GM21619 (cell line): ENCODE results near the gene CCR1.
"Not testable (repeated sequence)": the region's sequence is repeated elsewhere in the genome, so short reads cannot be mapped to it uniquely, and the experiment has no call there.

Source experiments
- ATAC-seq: cut with Tn5 transposase; IDR thresholded peaks from one replicate; pipeline ENCODE4 v1.9.1; 2021; ENCODE audit not compliant: unreplicated experiment

CCR1 gene

DNA sequence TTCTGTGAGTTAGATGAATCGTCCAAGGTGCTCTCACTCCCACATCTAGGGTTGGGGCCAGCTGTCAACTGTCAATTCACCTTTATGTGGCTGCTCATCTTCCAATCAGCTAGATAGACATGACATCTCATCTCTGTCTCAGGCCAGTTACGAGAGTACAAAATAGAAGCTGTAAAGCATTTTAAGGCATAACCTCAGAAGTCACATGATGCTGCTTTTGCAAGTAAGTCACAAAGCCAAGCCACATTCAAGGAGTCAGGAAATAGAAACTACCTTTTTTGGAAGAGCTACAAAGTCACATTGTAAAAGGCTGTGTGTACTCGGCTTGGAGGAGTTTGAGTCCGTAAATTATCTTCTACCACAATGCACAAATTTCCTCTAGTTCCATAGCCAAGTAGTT lies 5.1 kb upstream of the CCR1 start:
- ATAC-seq = no peak

DNA sequence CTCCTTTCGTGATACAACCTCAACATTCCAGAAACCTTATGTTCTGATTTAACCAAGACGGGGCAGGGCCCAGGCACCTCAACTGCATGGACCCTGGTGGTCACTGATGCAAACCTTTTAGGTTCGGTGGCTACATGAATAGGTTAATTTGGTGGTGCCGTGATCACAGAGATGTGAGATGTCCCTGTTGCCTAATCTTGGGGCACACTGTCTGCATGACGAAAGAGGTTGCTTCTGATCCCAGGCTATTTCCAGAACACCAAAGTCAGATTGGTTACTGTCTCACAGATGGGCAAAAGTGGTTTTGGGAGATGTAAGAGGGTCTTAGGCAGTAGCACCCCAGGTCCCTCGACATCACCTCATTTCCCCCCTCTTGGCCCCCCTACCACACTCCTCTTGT lies 4.0 kb upstream of the CCR1 start:
- ATAC-seq = no peak

- no peak for ATAC-seq
These were observed 1.8 kb upstream of the CCR1 start for GRCh38 chr3:46209746-46210470.

DNA sequence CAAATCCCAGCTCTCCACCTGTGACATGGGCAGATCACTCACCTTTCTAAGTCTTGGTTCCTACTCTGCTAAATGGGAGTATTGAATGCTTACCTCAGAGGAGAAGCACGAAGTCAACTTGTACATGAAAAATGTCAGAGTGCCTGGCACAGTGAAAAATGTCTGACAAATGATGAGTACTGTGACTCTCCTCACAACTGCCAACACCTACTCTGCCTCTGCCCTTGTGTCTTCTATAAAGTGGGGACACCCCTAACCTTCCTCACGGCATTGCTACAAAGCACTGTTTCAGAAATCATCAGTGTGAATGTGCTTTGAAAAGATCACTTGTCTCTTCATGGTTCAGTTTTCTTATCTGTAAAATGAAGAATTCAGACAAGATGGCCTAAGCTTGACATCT lies 940 bp upstream of the CCR1 start:
- ATAC-seq = no peak

- ATAC-seq = not testable (repeated sequence)
These were observed 599 bp downstream of the CCR1 start for GRCh38 chr3:46207514-46207913.

DNA sequence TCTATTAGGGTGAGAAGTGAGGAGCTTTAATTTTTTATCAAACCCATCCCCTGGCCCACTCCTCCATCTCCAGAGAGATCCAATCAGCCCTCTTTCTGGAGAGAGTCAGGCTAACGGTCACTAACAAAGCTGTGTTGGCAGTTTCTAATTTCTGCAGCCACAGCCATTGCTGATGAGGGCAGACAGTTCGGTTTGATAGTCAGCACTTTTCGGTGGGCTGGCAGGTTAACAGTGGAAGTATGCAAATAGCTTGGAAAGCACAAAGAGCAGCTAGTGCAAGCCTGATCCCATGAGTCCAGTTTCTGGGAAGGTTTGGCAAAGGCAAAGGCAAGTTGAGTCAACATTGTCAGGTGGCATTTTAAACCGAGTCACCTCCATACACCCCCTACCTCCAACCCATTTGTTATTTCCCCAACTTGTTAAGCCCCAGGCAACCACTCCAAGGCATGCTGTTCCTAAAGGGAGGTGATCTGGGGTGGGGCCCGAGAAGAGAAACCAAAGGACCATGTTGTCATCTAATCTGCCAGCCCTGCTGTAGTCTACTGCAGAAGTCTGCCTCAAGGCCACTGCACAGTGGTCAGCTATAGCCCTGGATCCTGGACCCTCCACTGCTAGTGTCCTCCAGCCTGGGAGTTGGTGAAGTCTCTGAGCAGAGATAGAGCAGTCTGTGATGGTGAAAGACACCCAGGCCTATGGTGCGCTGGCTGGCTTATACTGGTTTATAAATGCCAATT lies 1.7 kb downstream of the CCR1 start:
- no peak for ATAC-seq

DNA sequence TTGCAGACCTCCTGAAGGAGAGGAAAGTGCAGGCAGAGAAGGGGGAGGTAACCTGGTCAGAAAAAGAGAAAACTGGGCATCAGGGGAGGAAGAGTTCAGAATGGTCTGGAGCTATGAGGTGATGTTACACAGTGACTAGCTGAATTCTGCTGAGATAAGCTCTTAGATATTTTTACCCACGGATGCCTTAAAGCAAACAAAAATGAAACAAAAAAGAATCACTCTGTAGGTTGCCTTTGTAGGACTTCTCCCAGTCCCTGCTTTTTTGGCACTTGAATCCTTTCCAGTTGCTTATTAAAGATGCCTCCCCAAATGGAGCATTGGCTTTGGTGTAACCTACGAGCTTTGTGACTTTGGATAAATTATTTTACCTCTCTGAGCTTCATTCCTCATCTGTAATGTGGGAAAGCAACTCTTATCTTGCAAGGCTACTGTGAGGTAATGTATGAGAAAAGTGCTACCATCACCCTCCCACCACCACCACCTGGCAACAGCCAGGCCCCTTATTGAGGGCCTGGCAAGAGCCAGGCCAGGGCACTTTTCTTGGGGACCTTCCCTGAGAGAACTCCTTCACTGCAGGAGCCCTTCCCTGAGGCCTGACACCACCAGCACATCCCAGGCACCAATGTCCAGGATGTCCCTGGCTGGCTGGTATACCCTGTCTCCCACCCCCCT lies 2.7 kb downstream of the CCR1 start:
- no peak for ATAC-seq

GRCh38 chr3:46203681-46204080 lies 4.4 kb downstream of the CCR1 start:
- ATAC-seq = no peak

GRCh38 chr3:46202535-46202934 lies 5.6 kb downstream of the CCR1 start:
- ATAC-seq = no peak

DNA sequence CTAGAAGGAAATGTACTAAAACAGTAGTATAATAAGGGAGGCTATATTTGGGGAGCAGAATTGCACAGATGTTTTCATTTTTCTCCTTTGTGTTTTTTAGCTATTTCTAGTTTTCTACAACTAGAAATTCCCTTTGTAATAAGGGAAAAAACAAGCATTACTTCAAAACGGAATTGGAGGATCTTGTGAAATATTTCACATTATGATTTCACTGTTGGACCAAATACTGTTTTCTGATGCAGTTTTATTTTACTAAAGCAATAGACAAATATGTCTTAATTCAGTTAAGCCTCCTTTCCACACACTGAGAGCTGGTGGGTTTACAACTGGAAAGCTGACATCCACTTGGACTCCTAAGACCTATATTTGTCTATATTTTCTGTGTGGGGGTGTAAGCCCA lies 7.3 kb downstream of the CCR1 start:
- no peak for ATAC-seq

- ATAC-seq = no peak
These were observed 7.9 kb downstream of the CCR1 start for GRCh38 chr3:46200211-46200610.

- ATAC-seq = no peak
These were observed 11.7 kb downstream of the CCR1 start for GRCh38 chr3:46196261-46196957.

- ATAC-seq = no peak
These were observed 13.1 kb downstream of the CCR1 start for GRCh38 chr3:46194868-46195553.

DNA sequence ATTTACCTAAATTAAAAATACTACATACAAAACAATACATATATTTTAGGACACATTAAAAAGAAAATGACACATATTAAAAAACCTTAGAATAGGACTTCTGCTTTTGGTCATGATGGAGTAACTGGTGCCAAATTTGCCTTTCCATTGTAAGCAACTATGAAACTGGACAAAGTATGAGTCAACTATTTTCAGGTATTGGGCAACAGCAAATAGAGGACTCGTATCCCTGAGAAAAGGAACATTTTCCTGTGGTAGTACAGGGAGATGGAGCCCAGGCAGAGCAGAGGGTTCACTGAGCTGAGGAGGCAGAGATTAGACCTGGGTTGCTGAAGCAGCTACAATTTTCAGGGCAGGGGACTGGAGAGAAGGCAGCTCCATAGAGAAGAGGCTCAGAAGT lies 14.7 kb downstream of the CCR1 start:
- no peak for ATAC-seq

DNA sequence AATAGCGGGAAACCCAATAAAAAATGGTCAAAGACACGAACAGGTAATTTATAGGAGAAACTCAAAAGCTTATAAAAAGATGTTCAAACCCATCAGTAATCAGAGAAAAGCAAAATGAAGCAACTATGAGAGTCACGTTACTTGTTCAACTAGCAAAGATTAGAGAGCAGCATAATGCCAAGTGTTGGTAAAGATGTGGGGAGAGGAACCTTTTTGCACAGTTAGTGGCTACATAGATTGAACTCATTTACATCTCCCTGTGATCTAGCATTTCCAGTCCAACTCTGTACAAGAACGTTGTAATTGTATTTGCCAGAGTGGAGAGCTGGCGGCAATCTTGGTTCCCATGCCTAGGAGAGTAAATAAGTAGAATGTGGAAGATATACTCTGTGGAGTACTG lies 15.2 kb downstream of the CCR1 start:
- ATAC-seq = no peak

- ATAC-seq = no peak
These were observed 16.4 kb downstream of the CCR1 start for GRCh38 chr3:46191730-46192129.

- ATAC-seq = no peak
These were observed 19.4 kb downstream of the CCR1 start for GRCh38 chr3:46188708-46189107.

DNA sequence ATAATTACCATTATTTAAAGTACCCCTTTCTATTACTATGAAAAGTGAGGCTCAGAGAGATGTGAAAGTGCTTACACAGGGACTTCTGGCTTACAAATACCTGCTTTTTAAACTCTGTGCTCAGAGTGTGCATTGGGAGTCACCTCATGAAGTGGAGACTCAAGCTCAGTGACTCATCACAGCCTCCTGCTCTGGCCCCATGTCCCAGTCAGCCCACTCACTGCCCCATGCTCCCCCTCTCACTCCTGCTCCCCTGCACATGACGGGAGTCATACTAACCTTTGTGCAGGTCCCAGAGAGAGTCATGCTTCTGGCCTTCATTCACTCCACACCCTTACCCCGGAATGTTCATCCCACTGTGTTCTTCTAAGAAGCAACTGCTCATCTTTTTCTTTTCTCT lies 20.2 kb downstream of the CCR1 start:
- no peak for ATAC-seq

DNA sequence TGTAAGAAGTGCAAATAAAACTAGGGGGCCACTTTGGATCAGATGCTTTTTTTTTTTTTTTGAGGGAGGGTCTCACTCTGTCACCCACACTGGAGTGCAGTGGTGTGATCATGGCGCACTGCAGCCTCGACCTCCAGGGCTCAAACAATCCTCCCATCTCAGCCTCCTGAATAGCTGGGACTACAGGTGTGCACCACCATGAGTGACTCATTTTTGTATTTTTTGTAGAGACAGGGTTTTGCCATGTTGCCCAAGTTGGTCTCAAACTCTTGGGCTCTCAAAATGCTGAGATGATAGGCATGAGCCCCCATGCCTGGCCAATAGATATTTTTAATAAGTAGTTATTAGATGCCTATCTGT lies 20.8 kb downstream of the CCR1 start:
- ATAC-seq = peak; percentile 27

DNA sequence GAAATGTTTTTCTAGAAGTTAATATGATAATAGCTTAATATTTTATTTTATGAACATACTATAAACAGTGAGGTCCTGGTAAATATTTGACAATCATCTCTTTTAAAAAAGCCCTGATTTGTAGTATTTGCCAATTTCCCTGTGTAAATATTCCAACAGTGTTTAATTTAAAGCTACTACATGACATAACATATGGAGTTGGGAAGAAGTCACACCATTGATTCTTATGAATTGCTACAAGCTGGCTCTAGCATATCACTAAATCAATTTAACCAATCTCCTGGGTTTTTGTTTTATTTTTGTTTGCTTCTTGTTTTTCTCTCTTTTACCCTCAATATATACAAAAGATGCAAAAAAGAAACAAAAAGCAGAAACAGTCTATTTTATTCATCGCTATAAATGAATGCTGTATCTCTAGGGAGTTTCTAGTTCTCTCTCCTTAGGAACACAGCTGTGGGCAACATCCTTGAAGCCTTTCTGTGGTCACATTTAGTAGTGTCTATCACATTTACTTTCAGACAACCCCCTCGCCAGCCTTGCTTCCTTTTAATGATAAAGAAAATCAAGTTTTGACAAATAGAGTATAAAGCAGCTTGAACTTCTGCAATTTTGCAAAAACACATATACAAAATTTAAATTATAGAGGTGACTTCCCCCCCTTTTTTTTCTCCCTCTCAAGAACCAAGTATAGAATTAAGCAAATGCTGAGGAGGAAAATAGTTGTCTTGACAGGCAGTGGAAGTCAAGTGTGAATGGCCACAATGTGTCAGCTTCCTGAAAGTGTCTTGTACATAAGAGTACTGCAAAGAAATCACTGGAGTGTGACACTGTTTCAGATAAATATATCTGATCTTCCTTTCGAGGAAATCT lies 21.4 kb downstream of the CCR1 start:
- ATAC-seq = peak; percentile 73
